Nephron progenitor cell (in vitro differentiated cells): ENCODE measurements around the gene ASS1.

Experiments used
- DNase-seq: peaks from one replicate; pipeline ENCODE4 v3.0.0; 2021
- H3K27ac Mint-ChIP-seq: 2 replicates; pipeline ENCODE4 v1.8.0; 2021; ENCODE audit warnings: mild to moderate bottlenecking, moderate library complexity, mixed read lengths
- H3K27me3 Mint-ChIP-seq: 2 replicates; pipeline ENCODE4 v1.8.0; 2021; ENCODE audit warnings: mild to moderate bottlenecking, low read depth, mixed read lengths; ENCODE audit not compliant: poor library complexity
- H3K36me3 Mint-ChIP-seq: 2 replicates; pipeline ENCODE4 v1.8.0; 2021; ENCODE audit warnings: low read depth, mixed read lengths
- H3K4me1 Mint-ChIP-seq: 2 replicates; pipeline ENCODE4 v1.8.0; 2021; ENCODE audit warnings: mixed read lengths
- H3K4me3 Mint-ChIP-seq: 2 replicates; pipeline ENCODE4 v1.8.0; 2021; ENCODE audit warnings: mild to moderate bottlenecking, moderate library complexity, mixed read lengths
- H3K9me3 Mint-ChIP-seq: 2 replicates; pipeline ENCODE4 v1.8.0; 2021; ENCODE audit warnings: mild to moderate bottlenecking, moderate library complexity, mixed read lengths
- CTCF ChIP-seq: fragments of 200-600 bp; sonication (generic); IDR thresholded peaks from 2 replicates; pipeline ENCODE4 v1.5.0; 2021; ENCODE audit warnings: antibody characterized with exemption

Gene ASS1

GRCh38 chr9:130535818-130536521 is 91.2 kb downstream of the ASS1 start:
- H3K36me3 Mint-ChIP-seq, result no peaks in the 10 kb centered on the region
- no peak for TF ChIP-seq CTCF
- H3K9me3 Mint-ChIP-seq, result no peaks in the 10 kb centered on the region
- peaks cover 57% of the 10 kb centered on the region for H3K27me3 Mint-ChIP-seq
- DNase-seq, result peak; percentile 41
- H3K27ac Mint-ChIP-seq, result no peak overlapping the region
- H3K4me1 Mint-ChIP-seq, result peaks cover 77% of the 10 kb centered on the region
- peak overlapping the region; percentile 68 for H3K4me3 Mint-ChIP-seq

- Mint-ChIP-seq H3K27ac (no peak overlapping the region), H3K4me1 (peaks cover 70% of the 10 kb centered on the region), H3K4me3 (no peak overlapping the region), H3K27me3 (peaks cover 57% of the 10 kb centered on the region), H3K9me3 (no peaks in the 10 kb centered on the region), H3K36me3 (no peaks in the 10 kb centered on the region)
- DNase-seq, result no peak
- TF ChIP-seq CTCF, result no peak
These were observed 91.9 kb downstream of the ASS1 start for GRCh38 chr9:130536701-130537107.

- no peak overlapping the region for H3K27ac Mint-ChIP-seq
- TF ChIP-seq CTCF, result no peak
- no peaks in the 10 kb centered on the region for H3K36me3 Mint-ChIP-seq
- peak overlapping the region; percentile 2 for H3K4me3 Mint-ChIP-seq
- peaks cover 67% of the 10 kb centered on the region for H3K4me1 Mint-ChIP-seq
- H3K9me3 Mint-ChIP-seq, result no peaks in the 10 kb centered on the region
- peaks cover 57% of the 10 kb centered on the region for H3K27me3 Mint-ChIP-seq
- DNase-seq, result no peak
These were observed 92.7 kb downstream of the ASS1 start for GRCh38 chr9:130537346-130538050.

GRCh38 chr9:130539420-130540223 is 94.9 kb downstream of the ASS1 start:
- DNase-seq, result no peak
- H3K36me3 Mint-ChIP-seq, result no peaks in the 10 kb centered on the region
- H3K27me3 Mint-ChIP-seq, result peaks cover 56% of the 10 kb centered on the region
- no peak for TF ChIP-seq CTCF
- peaks cover 71% of the 10 kb centered on the region for H3K4me1 Mint-ChIP-seq
- H3K4me3 Mint-ChIP-seq, result no peak overlapping the region
- H3K27ac Mint-ChIP-seq, result no peak overlapping the region
- no peaks in the 10 kb centered on the region for H3K9me3 Mint-ChIP-seq

- peaks cover 55% of the 10 kb centered on the region for H3K4me1 Mint-ChIP-seq
- no peak for DNase-seq
- no peaks in the 10 kb centered on the region for H3K9me3 Mint-ChIP-seq
- H3K4me3 Mint-ChIP-seq, result no peak overlapping the region
- H3K27me3 Mint-ChIP-seq, result peaks cover 53% of the 10 kb centered on the region
- no peaks in the 10 kb centered on the region for H3K36me3 Mint-ChIP-seq
- H3K27ac Mint-ChIP-seq, result no peak overlapping the region
- TF ChIP-seq CTCF, result no peak
These were observed 96.8 kb downstream of the ASS1 start for GRCh38 chr9:130541533-130541932.
